GM12801 (cell line): Measurements from ENCODE around the gene ALDH1A2.

Experiments used
- TF ChIP-seq, protein P1 (sequence below): IDR thresholded peaks from one replicate; pipeline ENCODE4 v1.5.1; 2011; ENCODE audit warnings: control low read depth; ENCODE audit not compliant: insufficient read length; ENCODE audit errors: extremely low read depth

The ALDH1A2 gene

DNA sequence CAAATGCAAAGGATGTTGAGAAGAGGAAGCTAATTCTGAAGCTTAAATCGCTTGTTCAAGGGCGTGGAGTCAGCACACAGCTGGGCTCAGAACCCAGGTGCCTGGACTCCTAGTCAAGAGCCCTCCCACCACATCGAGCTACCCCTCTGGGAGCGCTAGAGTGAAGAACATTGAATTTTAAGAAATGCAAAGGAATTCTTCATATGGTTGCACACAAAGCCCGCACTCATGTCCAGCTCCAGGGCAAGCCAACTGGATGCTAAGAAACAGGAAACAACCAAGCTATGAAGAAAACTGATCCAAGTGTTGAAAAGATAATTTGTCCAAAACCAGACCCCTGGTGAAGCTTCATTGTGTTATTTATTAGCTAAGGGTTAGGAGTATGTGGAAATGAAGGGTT lies 122.3 kb downstream of the ALDH1A2 start:
- TF ChIP-seq, protein P1, sequence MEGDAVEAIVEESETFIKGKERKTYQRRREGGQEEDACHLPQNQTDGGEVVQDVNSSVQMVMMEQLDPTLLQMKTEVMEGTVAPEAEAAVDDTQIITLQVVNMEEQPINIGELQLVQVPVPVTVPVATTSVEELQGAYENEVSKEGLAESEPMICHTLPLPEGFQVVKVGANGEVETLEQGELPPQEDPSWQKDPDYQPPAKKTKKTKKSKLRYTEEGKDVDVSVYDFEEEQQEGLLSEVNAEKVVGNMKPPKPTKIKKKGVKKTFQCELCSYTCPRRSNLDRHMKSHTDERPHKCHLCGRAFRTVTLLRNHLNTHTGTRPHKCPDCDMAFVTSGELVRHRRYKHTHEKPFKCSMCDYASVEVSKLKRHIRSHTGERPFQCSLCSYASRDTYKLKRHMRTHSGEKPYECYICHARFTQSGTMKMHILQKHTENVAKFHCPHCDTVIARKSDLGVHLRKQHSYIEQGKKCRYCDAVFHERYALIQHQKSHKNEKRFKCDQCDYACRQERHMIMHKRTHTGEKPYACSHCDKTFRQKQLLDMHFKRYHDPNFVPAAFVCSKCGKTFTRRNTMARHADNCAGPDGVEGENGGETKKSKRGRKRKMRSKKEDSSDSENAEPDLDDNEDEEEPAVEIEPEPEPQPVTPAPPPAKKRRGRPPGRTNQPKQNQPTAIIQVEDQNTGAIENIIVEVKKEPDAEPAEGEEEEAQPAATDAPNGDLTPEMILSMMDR, result no peak

DNA sequence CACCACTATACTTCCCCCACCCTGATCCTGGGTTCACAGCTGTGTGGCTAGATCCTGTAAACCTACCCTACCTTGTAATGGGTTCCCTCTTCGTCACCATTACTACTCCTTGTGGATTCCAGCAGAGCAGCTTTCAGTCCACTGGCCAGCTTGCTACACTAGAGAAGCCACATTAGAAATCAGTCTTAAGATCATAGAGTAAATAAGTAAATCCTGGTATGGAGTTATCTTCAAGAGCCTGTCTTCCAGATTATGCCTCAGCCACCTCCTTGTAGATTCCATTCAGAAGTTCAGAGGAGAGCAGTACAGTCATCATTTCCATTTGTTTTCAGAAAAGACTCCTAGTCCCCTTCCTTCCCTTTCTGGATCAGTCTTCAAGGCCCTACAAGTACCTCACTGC lies 123.7 kb downstream of the ALDH1A2 start:
- TF ChIP-seq, protein P1, result no peak

DNA sequence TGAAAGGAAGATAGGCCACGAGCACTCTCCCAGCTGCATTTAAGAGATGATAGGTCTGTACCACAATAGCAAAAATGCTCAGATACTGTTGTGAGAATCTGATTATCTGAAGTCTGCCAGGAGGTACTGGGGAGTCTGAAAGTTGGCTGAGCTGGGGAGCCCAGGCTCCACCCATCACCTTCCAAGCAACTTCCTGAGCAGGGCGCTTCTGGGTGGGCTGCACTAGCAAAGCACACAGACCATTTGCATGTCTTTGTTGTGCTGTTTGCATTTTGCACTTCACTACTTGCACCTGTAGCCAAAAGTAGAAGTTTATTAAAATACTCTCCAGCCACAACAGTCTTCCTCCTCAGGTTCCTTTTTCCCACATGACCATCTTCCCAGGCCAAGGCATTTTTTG lies 133.2 kb downstream of the ALDH1A2 start:
- TF ChIP-seq, protein P1, result no peak

DNA sequence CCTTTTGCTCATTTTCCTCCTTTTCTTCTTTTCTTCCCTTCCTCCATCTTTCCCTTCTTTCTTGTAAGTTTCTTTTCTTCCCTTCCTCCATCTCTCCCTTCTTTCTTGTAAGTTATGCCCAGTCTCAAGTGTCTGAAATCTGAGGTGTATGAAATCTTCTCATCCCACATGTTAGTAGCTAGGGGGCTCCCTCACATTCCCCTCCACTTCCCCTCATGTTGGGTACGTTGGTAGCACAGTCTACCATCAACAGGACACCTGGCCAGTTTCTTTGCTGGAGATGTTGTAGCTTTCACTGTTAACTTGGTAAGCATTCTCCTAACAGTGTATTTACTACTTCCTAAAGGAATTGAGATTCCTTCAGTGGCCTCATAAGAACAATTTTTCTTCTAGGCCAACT lies 133.9 kb downstream of the ALDH1A2 start:
- TF ChIP-seq, protein P1, result no peak

DNA sequence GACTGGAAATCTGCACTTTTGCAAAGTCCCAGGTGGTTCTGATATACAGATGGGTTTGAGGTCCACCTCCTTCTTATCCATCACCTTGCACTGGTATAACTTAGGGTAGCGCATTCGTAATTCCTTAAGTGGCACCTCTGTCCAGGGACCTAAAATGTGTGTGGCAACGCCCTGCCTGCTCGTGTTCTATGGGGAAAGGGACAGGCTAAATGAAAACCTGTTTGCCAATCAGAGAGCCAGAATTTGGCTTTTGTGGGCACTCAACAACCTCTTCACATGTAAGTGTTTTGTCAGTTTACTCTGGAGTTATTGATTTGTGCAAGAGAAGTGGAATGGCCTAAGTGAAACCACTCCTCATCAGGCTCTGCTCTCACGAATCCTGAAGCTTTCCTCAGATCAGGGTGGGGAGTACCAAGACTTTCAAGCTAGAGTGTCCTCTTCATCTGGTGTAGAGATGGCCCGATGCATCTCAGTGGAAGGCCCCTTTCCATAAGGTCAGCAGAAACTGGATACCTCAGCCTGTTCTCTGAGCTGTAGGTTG lies 138.3 kb downstream of the ALDH1A2 start:
- TF ChIP-seq, protein P1, result no peak

DNA sequence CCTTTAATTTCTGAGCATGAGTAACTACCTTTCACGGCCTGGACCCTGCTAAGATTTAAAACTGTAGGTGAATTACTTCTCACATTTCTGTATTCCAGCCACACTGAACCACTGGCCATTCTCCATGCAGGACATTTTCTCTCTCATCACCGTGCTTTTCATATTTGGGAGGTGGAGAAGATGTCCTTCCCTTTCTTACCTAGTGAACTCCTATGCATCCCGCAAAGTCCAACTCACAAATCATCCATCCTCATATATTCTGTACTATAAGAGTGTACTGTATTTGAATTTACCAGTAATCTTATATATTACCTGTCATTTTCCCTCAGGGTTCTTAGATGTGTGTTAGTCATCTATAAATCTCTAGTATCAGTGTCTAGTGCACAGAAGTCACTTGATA lies 139.9 kb downstream of the ALDH1A2 start:
- TF ChIP-seq, protein P1, result no peak

DNA sequence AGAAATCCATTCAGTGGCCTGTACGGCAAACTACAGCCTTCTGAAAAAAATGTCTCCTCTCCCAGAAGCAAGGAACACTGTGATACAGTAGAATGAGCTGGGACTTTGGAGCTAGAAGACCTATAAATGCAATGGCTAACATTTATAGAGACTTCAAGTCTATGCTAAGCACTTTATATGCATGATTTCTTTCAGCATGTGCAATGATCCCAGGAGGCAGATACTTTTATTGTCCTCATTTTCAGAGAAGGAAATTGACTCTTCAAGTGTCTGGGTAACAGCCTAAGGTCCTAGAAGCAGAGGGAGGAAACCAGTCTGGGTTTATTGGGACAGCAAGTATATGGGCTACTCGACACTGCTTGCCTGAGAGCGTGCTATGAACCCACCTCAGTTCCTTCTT lies 140.9 kb downstream of the ALDH1A2 start:
- TF ChIP-seq, protein P1, result no peak
